KMS-11 (cell line): ENCODE measurements around the gene LMO1.

Experiments used
- H2AFZ ChIP-seq: fragments of 200-600 bp; sonication (generic); 2 replicates; pipeline ENCODE4 v1.6.1; 2016; ENCODE audit warnings: antibody characterized with exemption, mixed run types, low read depth
- H3K27ac ChIP-seq: fragments of 200-600 bp; sonication (generic); 2 replicates; pipeline ENCODE4 v1.6.1; 2016; ENCODE audit warnings: mild to moderate bottlenecking, mixed run types
- H3K27me3 ChIP-seq: fragments of 200-600 bp; sonication (generic); 2 replicates; pipeline ENCODE4 v1.6.1; 2017; ENCODE audit warnings: mild to moderate bottlenecking, low read depth, mixed run types, moderate library complexity; ENCODE audit not compliant: insufficient read depth
- H3K36me3 ChIP-seq: fragments of 200-600 bp; sonication (generic); 2 replicates; pipeline ENCODE4 v1.6.1; 2017; ENCODE audit warnings: mild to moderate bottlenecking, mixed run types; ENCODE audit not compliant: insufficient read depth
- H3K4me1 ChIP-seq: fragments of 200-600 bp; sonication (generic); 2 replicates; pipeline ENCODE4 v1.6.1; 2016; ENCODE audit warnings: mild to moderate bottlenecking, low read depth, mixed run types; ENCODE audit not compliant: poor library complexity, severe bottlenecking
- H3K4me2 ChIP-seq: fragments of 200-600 bp; sonication (generic); 2 replicates; pipeline ENCODE4 v1.7.0; 2016; ENCODE audit warnings: mild to moderate bottlenecking, mixed run types
- H3K4me3 ChIP-seq: fragments of 200-600 bp; sonication (generic); IDR thresholded peaks from 2 replicates; pipeline ENCODE4 v1.6.1; 2017; ENCODE audit warnings: low read depth, low read length, mixed read lengths; ENCODE audit not compliant: insufficient read depth
- H3K79me2 ChIP-seq: fragments of 200-600 bp; sonication (generic); 2 replicates; pipeline ENCODE4 v1.6.1; 2016; ENCODE audit warnings: low read depth, mixed run types; ENCODE audit not compliant: insufficient read depth
- H3K9ac ChIP-seq: fragments of 200-600 bp; sonication (generic); 2 replicates; pipeline ENCODE4 v1.6.1; 2016; ENCODE audit warnings: mild to moderate bottlenecking, mixed run types
- H4K20me1 ChIP-seq: fragments of 200-600 bp; sonication (generic); 2 replicates; pipeline ENCODE4 v1.6.1; 2016; ENCODE audit warnings: mild to moderate bottlenecking, mixed run types; ENCODE audit not compliant: insufficient read depth
- TF ChIP-seq, protein P1 (sequence below): fragments of 200-600 bp; sonication (generic); conservative IDR thresholded peaks from 2 replicates; pipeline ENCODE4 v1.6.1; 2017; ENCODE audit warnings: low read depth, mild to moderate bottlenecking, antibody characterized with exemption, low read length, moderate library complexity, mixed read lengths

The LMO1 gene

DNA sequence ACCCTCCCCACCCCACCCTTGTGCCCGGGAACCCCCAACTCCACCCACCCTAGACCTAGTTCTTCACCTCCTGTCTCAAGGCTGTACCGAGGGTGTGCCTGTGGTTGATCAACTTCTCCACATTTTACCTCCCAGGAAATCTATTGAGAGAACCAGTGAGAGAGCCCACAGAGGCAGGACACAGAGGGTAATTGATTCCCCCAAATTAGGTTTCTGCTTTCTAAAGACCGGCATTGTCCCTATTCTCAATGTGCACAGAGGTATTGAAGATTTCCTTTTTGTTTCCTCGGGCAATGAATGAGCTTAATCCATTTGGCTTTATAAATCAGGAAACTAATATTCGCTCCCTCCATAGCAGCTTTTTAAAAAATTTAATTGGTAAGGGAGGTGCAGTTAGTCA is 6.0 kb upstream of the LMO1 start:
- H3K27me3 ChIP-seq = no peaks in the 10 kb centered on the region; the same call in 1 of the 2 replicates
- no peaks in the 10 kb centered on the region for H3K79me2 ChIP-seq
- no peak overlapping the region for H3K4me3 ChIP-seq
- H3K4me2 ChIP-seq = no peak overlapping the region
- no peak overlapping the region for H2AFZ ChIP-seq
- no peaks in the 10 kb centered on the region for H3K4me1 ChIP-seq
- no peak overlapping the region for H3K27ac ChIP-seq
- no peaks in the 10 kb centered on the region for H4K20me1 ChIP-seq
- H3K9ac ChIP-seq = no peak overlapping the region
- TF ChIP-seq, protein P1, sequence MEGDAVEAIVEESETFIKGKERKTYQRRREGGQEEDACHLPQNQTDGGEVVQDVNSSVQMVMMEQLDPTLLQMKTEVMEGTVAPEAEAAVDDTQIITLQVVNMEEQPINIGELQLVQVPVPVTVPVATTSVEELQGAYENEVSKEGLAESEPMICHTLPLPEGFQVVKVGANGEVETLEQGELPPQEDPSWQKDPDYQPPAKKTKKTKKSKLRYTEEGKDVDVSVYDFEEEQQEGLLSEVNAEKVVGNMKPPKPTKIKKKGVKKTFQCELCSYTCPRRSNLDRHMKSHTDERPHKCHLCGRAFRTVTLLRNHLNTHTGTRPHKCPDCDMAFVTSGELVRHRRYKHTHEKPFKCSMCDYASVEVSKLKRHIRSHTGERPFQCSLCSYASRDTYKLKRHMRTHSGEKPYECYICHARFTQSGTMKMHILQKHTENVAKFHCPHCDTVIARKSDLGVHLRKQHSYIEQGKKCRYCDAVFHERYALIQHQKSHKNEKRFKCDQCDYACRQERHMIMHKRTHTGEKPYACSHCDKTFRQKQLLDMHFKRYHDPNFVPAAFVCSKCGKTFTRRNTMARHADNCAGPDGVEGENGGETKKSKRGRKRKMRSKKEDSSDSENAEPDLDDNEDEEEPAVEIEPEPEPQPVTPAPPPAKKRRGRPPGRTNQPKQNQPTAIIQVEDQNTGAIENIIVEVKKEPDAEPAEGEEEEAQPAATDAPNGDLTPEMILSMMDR = no peak
- H3K36me3 ChIP-seq = no peaks in the 10 kb centered on the region

DNA sequence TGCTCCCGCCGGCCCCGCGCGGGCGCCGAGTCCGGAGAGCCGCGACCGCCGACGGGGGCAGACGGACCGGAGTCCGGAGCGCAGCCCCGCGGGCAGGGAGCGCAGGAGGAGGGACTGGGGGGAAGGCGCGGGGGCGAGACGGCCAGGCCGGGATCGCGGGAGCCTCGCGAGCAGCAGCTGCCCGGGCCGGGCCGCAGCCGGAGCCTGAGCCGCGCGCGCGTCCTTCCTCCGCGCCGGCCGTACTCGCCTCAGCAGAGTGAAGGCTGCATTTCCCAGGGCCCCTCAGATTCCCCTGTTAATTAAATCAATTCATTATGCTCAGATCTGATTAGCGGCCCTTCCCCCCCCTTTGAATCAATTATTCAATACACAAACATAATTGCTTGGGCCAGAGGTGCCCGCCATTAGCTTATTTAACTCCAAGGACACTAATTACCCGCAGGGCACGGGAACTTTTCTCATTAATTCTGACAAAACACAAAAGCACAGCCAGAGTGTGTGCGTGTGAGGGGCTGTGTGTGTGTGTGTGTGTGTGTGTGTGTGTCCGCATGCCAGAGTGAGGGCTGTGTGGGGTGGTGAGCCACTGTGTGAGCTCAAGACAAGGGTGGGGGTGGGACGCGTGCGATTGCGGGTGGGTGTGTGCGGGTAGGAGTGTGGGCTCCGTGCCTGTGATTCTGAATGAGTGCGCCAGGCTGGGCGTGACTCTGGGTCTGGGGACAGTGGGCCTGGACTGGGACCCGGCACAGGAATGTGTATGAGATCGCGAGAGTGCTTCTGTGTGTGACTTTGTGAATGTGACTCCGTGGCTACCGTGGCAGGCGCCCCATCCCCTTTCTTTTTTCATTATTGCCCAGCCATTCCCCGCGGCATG is 5.1 kb upstream of the LMO1 start:
- no peak overlapping the region for H3K27ac ChIP-seq
- H2AFZ ChIP-seq = no peak overlapping the region
- H3K4me1 ChIP-seq = peaks cover 4% of the 10 kb centered on the region
- H3K36me3 ChIP-seq = no peaks in the 10 kb centered on the region
- H3K27me3 ChIP-seq = peaks cover 2% of the 10 kb centered on the region; the same call in 1 of the 2 replicates
- TF ChIP-seq, protein P1 = no peak
- H3K4me3 ChIP-seq = no peak overlapping the region
- H4K20me1 ChIP-seq = no peaks in the 10 kb centered on the region
- no peak overlapping the region for H3K9ac ChIP-seq
- H3K4me2 ChIP-seq = no peak overlapping the region
- H3K79me2 ChIP-seq = no peaks in the 10 kb centered on the region

DNA sequence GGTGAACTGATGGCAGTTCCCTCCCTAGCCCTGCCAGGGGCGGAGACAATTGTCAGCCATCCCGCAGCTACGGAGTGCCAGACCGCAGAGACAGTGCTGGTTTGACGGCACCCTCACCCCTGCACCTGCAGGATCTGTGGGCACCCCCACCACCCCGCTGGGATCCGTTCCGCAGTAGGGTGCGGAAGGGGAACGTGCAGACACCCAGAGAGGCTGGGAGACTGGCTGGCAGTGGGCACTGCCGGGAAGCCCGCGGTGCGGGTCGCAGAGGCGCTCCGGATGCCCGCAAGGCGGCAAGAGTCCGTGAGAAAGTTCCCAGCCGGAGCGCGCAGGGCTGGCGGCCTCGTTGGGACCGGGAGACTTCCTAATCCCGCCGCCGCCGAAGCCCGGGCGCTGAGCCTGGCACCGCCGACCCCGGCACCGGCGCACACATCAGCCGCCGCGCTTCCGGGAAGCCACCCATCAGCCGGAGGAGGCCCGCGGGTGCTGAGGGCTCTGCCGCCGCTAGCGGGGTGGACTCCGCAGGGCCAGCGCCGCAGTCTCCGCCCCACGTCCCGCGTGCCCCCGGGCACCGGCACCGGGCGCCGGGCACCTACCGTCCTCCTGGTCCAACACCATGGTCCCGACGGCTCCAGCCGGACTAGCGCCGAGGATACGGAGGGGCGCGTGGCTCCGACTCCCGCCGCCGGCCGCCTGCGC is 4.3 kb upstream of the LMO1 start:
- no peak overlapping the region for H3K4me3 ChIP-seq
- TF ChIP-seq, protein P1 = no peak

DNA sequence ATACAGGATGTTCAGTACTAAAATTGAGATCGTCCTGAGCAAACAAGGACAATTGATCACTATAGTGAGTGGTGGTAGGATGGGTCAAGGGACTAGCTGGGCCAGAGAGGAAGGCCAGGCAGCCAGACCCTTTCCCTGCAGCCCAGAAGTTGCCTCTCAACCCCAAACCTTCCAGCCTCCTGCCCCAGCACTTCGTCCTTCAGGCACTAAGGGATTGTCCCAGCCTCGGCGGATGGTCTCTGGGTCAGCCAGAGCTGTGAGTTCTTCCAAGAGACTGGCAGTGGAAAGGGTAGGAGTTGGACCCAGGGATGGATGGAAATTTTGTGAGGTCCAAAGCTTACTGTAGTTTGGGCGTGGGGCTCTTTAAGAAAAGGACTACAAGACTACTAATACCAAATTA is 3.6 kb upstream of the LMO1 start:
- H3K4me2 ChIP-seq = no peak overlapping the region
- peaks cover 4% of the 10 kb centered on the region; the same call in 1 of the 2 replicates for H3K27me3 ChIP-seq
- TF ChIP-seq, protein P1 = no peak
- no peaks in the 10 kb centered on the region for H3K36me3 ChIP-seq
- H3K4me3 ChIP-seq = no peak overlapping the region
- no peaks in the 10 kb centered on the region for H4K20me1 ChIP-seq
- no peaks in the 10 kb centered on the region for H3K79me2 ChIP-seq
- no peak overlapping the region for H2AFZ ChIP-seq
- no peak overlapping the region for H3K9ac ChIP-seq
- peaks cover 7% of the 10 kb centered on the region for H3K4me1 ChIP-seq
- no peak overlapping the region for H3K27ac ChIP-seq

More for the DNA sequence above, 4.3 kb upstream of the LMO1 start:
- Histone ChIP-seq H3K79me2 (no peaks in the 10 kb centered on the region), H3K27ac (no peak overlapping the region), H3K27me3 (peaks cover 2% of the 10 kb centered on the region; the same call in 1 of the 2 replicates), H3K4me2 (no peak overlapping the region), H2AFZ (no peak overlapping the region), H3K36me3 (no peaks in the 10 kb centered on the region), H3K4me1 (peaks cover 7% of the 10 kb centered on the region), H3K9ac (no peak overlapping the region), H4K20me1 (no peaks in the 10 kb centered on the region)
